HCT116 (cell line): Measurements from ENCODE around the gene C11orf42. TPM values are rescaled to one million over a fixed set of nuclear protein-coding genes. Genes with fewer than 3 reads are reported as not detected.

ENCODE experiments used
- ATAC-seq: fragments of 200-7000 bp; cut with Tn5 transposase; 2 replicates; pipeline ENCODE4 v1.9.1; 2020; ENCODE audit warnings: mild to moderate bottlenecking, moderate library complexity
- BruUV-seq: library from RNA; stranded (reverse); fragments of 400-500 nt; replicated peaks from 2 replicates; lab custom pipeline; 2021; lab: Mats Ljungman, UMichigan
- CTCF ChIA-PET: fragments of 300-600 bp; sonication (Branson Sonifier 250); formaldehyde crosslinking; loops from one replicate; lab custom pipeline; 2021; ENCODE audit warnings: antibody characterized with exemption; lab: Charles Lee
- POLR2A ChIA-PET: fragments of 300-600, 350-600 bp; sonication (Branson Sonifier 250); formaldehyde crosslinking; loops from one replicate; lab custom pipeline; 2021; ENCODE audit warnings: antibody characterized with exemption; lab: Charles Lee
- RAD21 ChIA-PET, 2 experiments: fragments of 300-600 bp; sonication (Branson Sonifier 250); formaldehyde crosslinking; loops; one replicate each; lab custom pipeline; 2023; ENCODE audit warnings: low total read pairs in 2 of 2; ENCODE audit not compliant: uncharacterized antibody in 2 of 2, unreplicated experiment in 2 of 2, low non-redundant PET in 1 of 2; lab: Charles Lee
- DNase-seq: peaks from one replicate; pipeline ENCODE4 v3.0.0-alpha.2; 2010; ENCODE audit warnings: low read depth, low spot score
- H2AFZ ChIP-seq: fragments of 200-600 bp; shearing (Covaris generic), sonication (generic); 2 replicates; pipeline ENCODE4 v1.6.1; 2017; ENCODE audit warnings: low read depth, mixed run types, mixed read lengths, antibody characterized with exemption, low read length; ENCODE audit not compliant: poor library complexity, severe bottlenecking
- H3K27ac ChIP-seq: 2 replicates; pipeline ENCODE4 v1.5.1; 2012; ENCODE audit warnings: low read depth, low read length
- H3K27me3 ChIP-seq: fragments of 200-600 bp; sonication (generic); 2 replicates; pipeline ENCODE4 v1.6.1; 2016; ENCODE audit warnings: mixed run types, low read length, mixed read lengths; ENCODE audit not compliant: insufficient read depth
- H3K36me3 ChIP-seq, 2 experiments: fragments of 200-500 bp in 1 of 2; fragments of 200-600 bp in 1 of 2; sonication (Bioruptor generic) in 1 of 2; sonication (generic) in 1 of 2; 2 replicates each; pipeline versions ENCODE4 v1.5.1 to v1.6.1; 2014 to 2016; ENCODE audit warnings: low read length in 2 of 2, inconsistent platforms in 1 of 2, mixed read lengths in 1 of 2, mixed run types in 1 of 2; ENCODE audit not compliant: insufficient read depth in 2 of 2, control insufficient read depth in 1 of 2
- H3K4me1 ChIP-seq, 2 experiments: fragments of 200-600 bp in 1 of 2; sonication (generic) in 1 of 2; 2 replicates each; pipeline versions ENCODE4 v1.5.1 to v1.6.1; 2012 to 2017; ENCODE audit warnings: low read length in 2 of 2, inconsistent platforms in 1 of 2, mild to moderate bottlenecking in 1 of 2, mixed read lengths in 1 of 2, mixed run types in 1 of 2, moderate library complexity in 1 of 2; ENCODE audit not compliant: insufficient read depth in 2 of 2, control insufficient read depth in 1 of 2
- H3K4me2 ChIP-seq: fragments of 200-600 bp; sonication (generic); 2 replicates; pipeline ENCODE4 v1.6.1; 2017; ENCODE audit warnings: mixed run types, low read length, mixed read lengths
- H3K4me3 ChIP-seq, 2 experiments: fragments of 200-600 bp in 1 of 2; sonication (generic) in 1 of 2; replicated peaks in 1 of 2; 2 replicates each; pipeline ENCODE4 v1.5.1; 2011 to 2016; ENCODE audit warnings: low read length in 2 of 2, control low read depth in 1 of 2, low read depth in 1 of 2, mild to moderate bottlenecking in 1 of 2, mixed read lengths in 1 of 2, mixed run types in 1 of 2
- H3K79me2 ChIP-seq: fragments of 200-600 bp; sonication (generic); 2 replicates; pipeline ENCODE4 v1.6.1; 2017; ENCODE audit warnings: mild to moderate bottlenecking, mixed run types, low read length, moderate library complexity, mixed read lengths; ENCODE audit not compliant: insufficient read depth
- H3K9ac ChIP-seq: fragments of 200-600 bp; sonication (generic); 2 replicates; pipeline ENCODE4 v1.6.1; 2016; ENCODE audit warnings: low read length, mixed read lengths
- H3K9me2 ChIP-seq: fragments of 200-600 bp; sonication (generic), shearing (Covaris generic); 2 replicates; pipeline ENCODE4 v1.6.1; 2017; ENCODE audit warnings: mixed run types, mild to moderate bottlenecking, moderate library complexity; ENCODE audit not compliant: insufficient read depth
- H3K9me3 ChIP-seq, 2 experiments: fragments of 200-500 bp in 1 of 2; fragments of 200-600 bp in 1 of 2; sonication (Bioruptor generic) in 1 of 2; sonication (generic) in 1 of 2; 2 replicates each; pipeline ENCODE4 v1.6.1; 2014 to 2017; ENCODE audit warnings: low read length in 2 of 2, mixed read lengths in 2 of 2, inconsistent platforms in 1 of 2, low read depth in 1 of 2, mild to moderate bottlenecking in 1 of 2, mixed run types in 1 of 2, moderate library complexity in 1 of 2; ENCODE audit not compliant: control insufficient read depth in 1 of 2, insufficient read depth in 1 of 2
- H4K20me1 ChIP-seq: fragments of 200-600 bp; sonication (generic), shearing (Covaris generic); 2 replicates; pipeline ENCODE4 v1.6.1; 2017; ENCODE audit warnings: mixed run types, mild to moderate bottlenecking, moderate library complexity; ENCODE audit not compliant: insufficient read depth
- CEBPB ChIP-seq: IDR thresholded peaks from 2 replicates; pipeline ENCODE4 v1.6.1; 2012; ENCODE audit warnings: low read depth
- CTCF ChIP-seq, 3 experiments: fragments of 200-600 bp in 1 of 3; sonication (generic) in 1 of 3; IDR thresholded peaks in 2 of 3; conservative IDR thresholded peaks in 1 of 3; 2 replicates each; pipeline ENCODE4 v1.5.1; 2012 to 2017; ENCODE audit warnings: low read depth in 2 of 3, low read length in 2 of 3, antibody characterized with exemption in 1 of 3, borderline replicate concordance in 1 of 3, control low read depth in 1 of 3, mild to moderate bottlenecking in 1 of 3, mixed read lengths in 1 of 3, mixed run types in 1 of 3, moderate library complexity in 1 of 3; ENCODE audit not compliant: insufficient read depth in 1 of 3
- FOSL1 ChIP-seq: IDR thresholded peaks from 2 replicates; pipeline ENCODE4 v1.6.1; 2012; ENCODE audit warnings: low read depth
- JUND ChIP-seq: IDR thresholded peaks from 2 replicates; pipeline ENCODE4 v1.6.1; 2012
- MAX ChIP-seq: IDR thresholded peaks from 2 replicates; pipeline ENCODE4 v1.6.1; 2012
- YY1 ChIP-seq: IDR thresholded peaks from 2 replicates; pipeline ENCODE4 v1.6.1; 2011; ENCODE audit warnings: low read length, low read depth, moderate library complexity, mild to moderate bottlenecking; ENCODE audit not compliant: insufficient replicate concordance; ENCODE audit errors: extremely low read depth
- intact Hi-C: fragments of 100-400 bp; cut with micrococcal nuclease; formaldehyde crosslinking; loops from 2 replicates; pipeline ENCODE4 v1.10.0; 2022
- total RNA-seq: library from RNA; stranded (reverse); gene quantifications from one replicate; pipeline ENCODE4 v1.2.1, GENCODE V29; 2021; ENCODE audit not compliant: unreplicated experiment

The C11orf42 gene
- total RNA-seq, 1 experiment from 2014 or later = not detected

DNA sequence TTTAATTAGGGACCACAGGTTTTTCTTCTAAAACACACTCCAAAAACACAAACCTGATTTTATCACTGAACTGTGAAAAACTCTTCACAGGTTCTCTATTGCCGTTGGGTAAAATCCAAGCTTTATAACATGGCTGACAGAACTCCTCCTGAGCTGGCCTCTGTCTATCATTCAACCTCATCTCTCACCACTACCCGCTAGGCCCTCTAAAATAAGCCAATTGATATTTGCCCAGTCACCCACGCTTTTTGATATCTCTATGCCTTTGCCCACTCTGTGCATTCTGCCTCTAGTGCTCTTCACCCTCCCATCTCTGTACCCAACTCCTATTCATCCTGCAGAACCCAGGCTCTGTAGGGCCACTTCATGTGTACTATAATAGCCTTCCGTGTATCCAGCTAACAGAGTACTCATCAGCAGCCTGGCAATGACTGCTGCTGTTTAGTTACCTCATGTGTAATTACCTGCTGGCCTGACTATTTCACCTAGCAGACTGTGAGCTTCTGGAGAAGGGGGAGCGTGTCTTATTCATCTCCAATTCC lies 32.5 kb downstream of the C11orf42 start:
- POLR2A ChIA-PET = no interaction called here
- intact Hi-C loops = no loop called here
- H3K9me3 ChIP-seq = no peaks in the 10 kb centered on the region

GRCh38 chr11:6238902-6239301 lies 33.5 kb downstream of the C11orf42 start, which contains the start of gene CNGA4:
CNGA4 (plus strand) TSS chr11:6239089; CDS start chr11:6239207, 118 bp downstream.
- no peak for ATAC-seq
- H2AFZ ChIP-seq = no peak within 1 kb of the TSS
- RAD21 ChIA-PET = no interaction called here
- peaks cover 5% of the 10 kb centered on the region for H3K79me2 ChIP-seq
- no peak within 1 kb of the TSS for H3K9ac ChIP-seq
- CTCF ChIA-PET = interaction anchor here (2.7 kb wide), 1 partner anchor 13 kb away, joined by 11 read pairs; no protein-coding TSS in a partner anchor
- H3K27ac ChIP-seq = no peak within 1 kb of the TSS
- POLR2A ChIA-PET = no interaction called here
- no peak within 1 kb of the TSS for H3K4me3 ChIP-seq
- no peak for DNase-seq
- H3K4me1 ChIP-seq = peaks cover 0 to 5% of the 10 kb centered on the region in 2 experiments; a peak in 1 of 4 replicates
- H3K9me2 ChIP-seq = no peaks in the 10 kb centered on the region
- BruUV-seq = no TSS peak
- TF ChIP-seq YY1 (no peak), CTCF (IDR thresholded peaks at IDR 0.05 in 2 of 3, conservative IDR thresholded peaks at IDR 0.05 in 1 of 3; ENCODE audit: borderline replicate concordance in 1 of 3, insufficient read depth in 1 of 3, low read depth in 2 of 3, low read length in 2 of 3) (0 out of 6 replicates have a peak, but pooled peaks of 1 of the 3 experiments have one; percentile 5), JUND (no peak), CEBPB (no peak)
- no peaks in the 10 kb centered on the region for H4K20me1 ChIP-seq
- no peaks in the 10 kb centered on the region for H3K36me3 ChIP-seq
- intact Hi-C loops = no loop called here
- no peak within 1 kb of the TSS for H3K4me2 ChIP-seq
- H3K27me3 ChIP-seq = no peaks in the 10 kb centered on the region
- no peaks in the 10 kb centered on the region for H3K9me3 ChIP-seq

More for the DNA sequence above, 32.5 kb downstream of the C11orf42 start:
- no TSS peak for BruUV-seq
- ATAC-seq = no peak
- TF ChIP-seq MAX (no peak), FOSL1 (no peak)
- Histone ChIP-seq H3K79me2 (peaks cover 15% of the 10 kb centered on the region), H3K27ac (no peak overlapping the region), H3K27me3 (no peaks in the 10 kb centered on the region), H3K4me2 (no peak overlapping the region), H3K9me2 (peaks cover 6% of the 10 kb centered on the region; the same call in 1 of the 2 replicates), H3K9ac (no peak overlapping the region), H2AFZ (no peak overlapping the region), H3K36me3 (no peaks in the 10 kb centered on the region), H4K20me1 (no peaks in the 10 kb centered on the region), H3K4me3 (no peak overlapping the region), H3K4me1 (peaks cover 0 to 16% of the 10 kb centered on the region in 2 experiments; a peak in 2 of 4 replicates)
- CTCF ChIA-PET = interaction anchor here (2.7 kb wide), 1 partner anchor 14 kb away, joined by 11 read pairs; no protein-coding TSS in a partner anchor
- RAD21 ChIA-PET = no interaction called here
- DNase-seq = no peak
